ENCODE data around the gene ASL.
A peak's percentile ranks its signal among the peaks of the same experiment; 100 is the strongest.
"Not testable (repeated sequence)": the region's sequence is repeated elsewhere in the genome, so short reads cannot be mapped to it uniquely, and the experiment has no call there.

ASL gene

GRCh38 chr7:66076462-66077329 lies 1.1 kb downstream of the ASL start:
- no peak for DNase-seq

- no peak for DNase-seq
These were observed 2.4 kb downstream of the ASL start for GRCh38 chr7:66078067-66078466.

DNA sequence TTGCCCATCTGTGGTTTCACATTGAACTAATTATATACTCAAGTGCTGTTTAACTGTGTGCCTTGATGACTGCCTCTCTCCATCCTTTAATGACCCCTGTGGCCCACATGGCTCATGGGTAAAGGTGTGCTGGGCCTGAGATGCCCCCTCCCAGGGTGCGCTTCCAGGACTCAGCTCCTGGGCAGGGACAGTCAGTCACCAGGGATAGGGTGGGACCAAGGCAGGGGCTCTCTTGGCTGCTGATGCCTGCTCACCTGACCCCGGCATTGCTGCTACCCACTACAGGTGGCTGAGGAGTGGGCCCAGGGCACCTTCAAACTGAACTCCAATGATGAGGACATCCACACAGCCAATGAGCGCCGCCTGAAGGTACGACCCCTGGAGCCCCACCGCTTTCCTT lies 6.5 kb downstream of the ASL start:
- no peak for DNase-seq

DNA sequence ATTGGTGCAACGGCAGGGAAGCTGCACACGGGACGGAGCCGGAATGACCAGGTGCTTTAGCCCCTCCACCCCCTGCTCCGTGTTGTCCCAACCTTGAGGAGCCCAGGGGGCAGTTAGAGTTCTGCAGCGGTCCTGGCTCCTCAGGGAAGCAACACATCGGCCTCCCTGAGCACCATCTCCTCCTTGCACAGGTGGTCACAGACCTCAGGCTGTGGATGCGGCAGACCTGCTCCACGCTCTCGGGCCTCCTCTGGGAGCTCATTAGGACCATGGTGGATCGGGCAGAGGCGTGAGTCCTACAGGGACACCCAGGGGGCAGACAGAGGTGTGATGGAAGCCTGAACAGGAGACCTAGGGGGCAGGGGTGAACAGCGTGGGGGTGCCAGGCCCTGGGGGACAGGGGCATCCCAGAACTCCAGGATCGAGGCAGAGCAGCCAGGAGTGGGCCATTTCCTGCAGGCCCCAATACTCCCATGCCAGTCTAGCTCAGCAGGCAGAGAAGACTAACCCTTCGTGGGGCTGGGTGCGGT lies 7.3 kb downstream of the ASL start:
- no peak for DNase-seq

- DNase-seq = no peak
These were observed 8.1 kb downstream of the ASL start for GRCh38 chr7:66083677-66084076.

- DNase-seq = no peak
These were observed 13.5 kb downstream of the ASL start for GRCh38 chr7:66088861-66089838.

DNA sequence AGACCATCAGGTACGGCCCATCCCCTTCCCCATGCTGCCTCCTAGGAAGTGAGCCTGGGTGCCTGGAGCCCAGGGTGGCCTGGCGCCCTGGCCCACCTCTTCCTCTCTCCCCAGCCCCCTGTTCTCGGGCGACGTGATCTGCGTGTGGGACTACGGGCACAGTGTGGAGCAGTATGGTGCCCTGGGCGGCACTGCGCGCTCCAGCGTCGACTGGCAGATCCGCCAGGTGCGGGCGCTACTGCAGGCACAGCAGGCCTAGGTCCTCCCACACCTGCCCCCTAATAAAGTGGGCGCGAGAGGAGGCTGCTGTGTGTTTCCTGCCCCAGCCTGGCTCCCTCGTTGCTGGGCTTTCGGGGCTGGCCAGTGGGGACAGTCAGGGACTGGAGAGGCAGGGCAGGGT lies 17.0 kb downstream of the ASL start:
- DNase-seq = no peak

DNA sequence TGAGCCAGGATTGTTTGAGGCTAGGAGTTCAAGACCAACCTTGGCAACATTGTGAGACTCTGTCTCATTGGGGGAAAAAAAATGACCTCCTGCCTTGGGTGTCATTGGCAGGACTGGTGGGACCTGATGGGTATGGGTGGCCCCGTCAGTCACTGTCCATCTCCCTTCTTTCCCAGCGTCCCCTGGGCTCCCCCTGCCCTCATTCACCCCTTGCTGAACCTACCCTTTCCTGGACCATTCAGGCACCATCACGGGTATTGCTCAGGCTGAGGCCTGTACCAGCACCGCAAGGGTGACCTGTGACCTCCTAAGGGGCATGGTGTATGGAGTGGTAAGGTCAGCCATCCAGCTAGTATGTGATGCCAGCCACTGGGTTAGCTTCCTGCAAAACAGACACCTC lies 19.4 kb downstream of the ASL start:
- no peak for DNase-seq

GRCh38 chr7:66099232-66099550 lies 23.6 kb downstream of the ASL start:
- no peak for DNase-seq

GRCh38 chr7:66099551-66100407 lies 24.2 kb downstream of the ASL start:
- peak in 5 of 6 experiments; percentile 17 to 50 (median 25) for DNase-seq

DNA sequence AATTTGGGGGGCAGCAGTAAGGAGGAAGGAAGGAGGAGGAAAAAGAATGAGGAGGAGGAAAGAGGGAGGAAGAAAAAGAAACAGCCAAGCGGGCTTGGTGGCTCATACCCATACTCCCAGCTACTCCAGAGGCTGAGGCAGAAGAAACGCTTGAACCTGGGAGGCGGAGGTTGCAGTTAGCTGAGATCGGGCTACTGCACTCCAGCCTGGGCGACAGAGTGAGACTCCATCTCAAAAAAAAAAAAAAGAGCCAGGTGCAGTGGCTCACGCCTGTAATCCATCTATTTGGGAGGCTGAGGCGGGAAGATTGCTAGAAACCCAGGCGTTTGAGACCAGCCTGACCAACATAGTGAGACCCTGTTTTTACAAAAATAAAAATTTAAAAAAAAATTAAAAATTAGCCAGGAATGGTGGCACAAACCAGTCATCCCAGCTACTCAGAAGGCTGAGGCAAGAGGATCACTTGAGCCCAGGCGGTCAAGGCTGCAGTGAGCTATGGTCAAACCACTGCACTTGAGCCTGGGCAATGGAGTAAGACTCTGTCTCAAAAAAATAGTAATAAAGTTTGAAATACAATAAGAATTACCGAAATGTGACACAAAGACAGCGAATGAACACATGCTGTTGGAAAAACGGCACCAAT lies 24.9 kb downstream of the ASL start:
- DNase-seq = no peak

GRCh38 chr7:66102168-66102567 lies 26.5 kb downstream of the ASL start:
- not testable (repeated sequence) for DNase-seq

GRCh38 chr7:66103994-66104393 lies 28.4 kb downstream of the ASL start:
- DNase-seq = not testable (repeated sequence)

DNA sequence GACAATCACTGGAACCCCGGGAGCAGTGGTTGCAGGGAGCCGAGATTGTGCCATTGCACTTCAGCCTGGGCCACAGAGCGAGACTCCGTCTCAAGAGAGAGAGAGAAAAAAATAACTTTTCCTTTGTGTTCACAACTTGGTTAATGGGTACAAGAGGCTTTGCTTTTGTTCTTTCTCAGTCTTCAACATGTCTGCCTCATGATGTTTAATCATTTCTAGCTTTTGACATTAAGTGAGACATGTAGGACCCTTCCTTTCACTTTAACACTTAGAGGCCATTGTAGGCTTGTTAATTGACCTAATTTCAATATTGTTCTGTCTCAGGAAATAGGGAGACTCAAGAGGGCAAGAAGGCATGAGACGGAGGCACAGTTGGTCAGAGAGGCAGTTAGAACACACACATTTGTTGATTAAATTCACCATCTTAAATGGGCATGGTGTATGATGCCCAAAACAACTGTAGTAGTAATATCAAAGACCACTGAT lies 29.7 kb downstream of the ASL start:
- no peak for DNase-seq

- DNase-seq = not testable (repeated sequence)
These were observed 32.8 kb downstream of the ASL start for GRCh38 chr7:66108410-66108809.

GRCh38 chr7:66110856-66111255 lies 35.2 kb downstream of the ASL start:
- DNase-seq = no peak

DNA sequence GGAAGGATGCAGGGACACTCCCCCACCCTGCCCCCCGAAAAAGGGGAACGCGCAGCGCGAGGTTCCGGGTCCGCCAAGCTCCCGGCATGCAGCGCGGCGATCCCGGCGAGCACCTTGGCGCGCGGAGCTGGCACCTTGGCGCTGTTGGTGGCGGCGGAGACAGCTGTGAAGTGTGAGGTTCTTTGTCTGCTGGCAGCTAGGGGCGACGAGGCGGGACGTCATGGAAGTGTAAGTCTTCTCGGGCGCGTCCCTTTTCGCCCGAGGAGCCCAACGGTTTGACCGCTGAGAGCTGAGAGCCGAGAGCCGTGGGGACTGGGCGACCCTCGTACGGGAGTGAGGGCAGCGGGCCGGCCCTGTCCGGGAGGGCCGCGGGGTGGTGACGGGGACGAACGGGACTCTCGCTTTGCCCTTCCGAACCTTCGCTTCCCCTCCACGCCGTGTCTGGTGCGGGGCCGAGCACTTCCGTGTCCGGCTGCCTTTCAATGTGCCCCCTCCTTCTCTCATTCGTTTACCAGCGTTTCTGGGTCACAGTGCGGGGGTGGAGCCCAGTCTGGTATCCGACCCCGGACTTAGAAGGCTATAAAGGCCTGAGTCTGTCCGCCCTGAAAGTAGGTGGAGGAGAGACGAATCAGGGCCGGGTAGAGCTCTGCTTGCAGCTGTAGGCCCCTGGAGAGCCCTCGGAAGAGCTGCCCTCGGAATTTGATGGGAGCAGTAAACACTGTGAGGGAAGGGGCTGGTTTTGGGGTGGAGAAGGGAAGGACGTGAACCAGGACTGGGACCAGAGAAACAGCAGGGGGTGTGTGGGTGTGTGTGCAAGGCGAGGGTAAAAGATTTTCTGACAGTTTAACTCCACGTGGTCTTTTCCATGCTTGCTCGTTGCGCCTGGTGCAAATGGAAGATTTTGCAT lies 39.4 kb downstream of the ASL start, which contains the start of gene CRCP:
TSS of gene CRCP (plus strand) at position 105 of the 907 bp plus-strand sequence. CDS start at position 221, 116 bp downstream.
- peak; percentile 73 to 83 (median 80) for DNase-seq

- DNase-seq = not testable (repeated sequence)
These were observed 41.2 kb downstream of the ASL start for GRCh38 chr7:66116680-66117420.

DNA sequence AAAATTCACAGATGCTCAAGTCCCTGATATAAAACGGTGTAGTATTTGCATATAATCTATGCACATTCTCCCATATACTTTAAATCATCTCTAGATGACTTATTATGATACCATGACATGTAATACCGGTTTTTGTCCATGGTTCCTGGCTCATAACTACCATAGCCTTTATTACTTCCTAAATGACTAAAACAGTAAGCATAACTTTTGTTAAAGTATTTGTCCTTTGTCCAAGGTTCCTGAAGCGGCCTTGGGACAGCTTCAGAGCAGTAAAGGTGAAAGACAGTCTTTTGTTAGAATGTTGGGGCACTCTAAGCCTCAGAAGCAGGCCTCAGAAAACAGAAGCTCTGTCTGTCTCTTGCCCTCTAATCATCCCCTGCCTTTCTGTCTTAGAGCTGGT lies 43.0 kb downstream of the ASL start:
- DNase-seq = no peak
